Muscle of leg (tissue), 11 donors: ENCODE results near the gene GRIK3. TPM values are rescaled to one million over a fixed set of nuclear protein-coding genes. Genes with fewer than 3 reads are reported as not detected.
"Not testable (repeated sequence)": the region's sequence is repeated elsewhere in the genome, so short reads cannot be mapped to it uniquely, and the experiment has no call there.

ENCODE experiments used
- DNase-seq: peaks from one replicate; pipeline ENCODE4 v3.0.0; 2013
- H3K27ac ChIP-seq: one replicate; pipeline ENCODE4 v1.5.1; 2013; ENCODE audit warnings: mild to moderate bottlenecking, low read length, control low read depth
- H3K27me3 ChIP-seq: one replicate; pipeline ENCODE4 v1.6.1; 2013; ENCODE audit warnings: low read length; ENCODE audit not compliant: control insufficient read depth, insufficient read depth
- H3K36me3 ChIP-seq: one replicate; pipeline ENCODE4 v1.6.1; 2013; ENCODE audit warnings: low read length; ENCODE audit not compliant: control insufficient read depth, insufficient read depth
- H3K4me1 ChIP-seq: one replicate; pipeline ENCODE4 v1.6.1; 2013; ENCODE audit warnings: low read length; ENCODE audit not compliant: control insufficient read depth, insufficient read depth
- H3K4me3 ChIP-seq: one replicate; pipeline ENCODE4 v1.5.1; 2013; ENCODE audit warnings: low read length, control low read depth
- H3K9me3 ChIP-seq: replicated peaks from 2 replicates; pipeline ENCODE4 v1.6.1; 2013; ENCODE audit warnings: low read depth, low read length; ENCODE audit not compliant: control insufficient read depth
- WGBS: methylation state at CpG from one replicate; pipeline ENCODE4 v1.1.5; 2013; ENCODE audit warnings: missing lambda C conversion rate; ENCODE audit not compliant: insufficient coverage; 5-methylcytosine and 5-hydroxymethylcytosine counted together
- polyA plus RNA-seq, 8 donors: library from polyadenylated mRNA; unstranded; fragments of 120-200 nt; gene quantifications; one replicate each; pipeline versions ENCODE4 v1.2.1 to v1.2.3, GENCODE V29; 2013; ENCODE audit warnings: inconsistent platforms in 1 of 8, low replicate concordance in 1 of 8; ENCODE audit not compliant: insufficient read length in 8 of 8, insufficient read depth in 1 of 8
- total RNA-seq: library from RNA; stranded (reverse); fragments of 120-200 nt; gene quantifications from one replicate; pipeline ENCODE4 v1.2.4, GENCODE V29; 2013

GRIK3 gene
- total and polyA plus RNA-seq, 9 donors: 0.44 to 3.3 (median 1.1) TPM

DNA sequence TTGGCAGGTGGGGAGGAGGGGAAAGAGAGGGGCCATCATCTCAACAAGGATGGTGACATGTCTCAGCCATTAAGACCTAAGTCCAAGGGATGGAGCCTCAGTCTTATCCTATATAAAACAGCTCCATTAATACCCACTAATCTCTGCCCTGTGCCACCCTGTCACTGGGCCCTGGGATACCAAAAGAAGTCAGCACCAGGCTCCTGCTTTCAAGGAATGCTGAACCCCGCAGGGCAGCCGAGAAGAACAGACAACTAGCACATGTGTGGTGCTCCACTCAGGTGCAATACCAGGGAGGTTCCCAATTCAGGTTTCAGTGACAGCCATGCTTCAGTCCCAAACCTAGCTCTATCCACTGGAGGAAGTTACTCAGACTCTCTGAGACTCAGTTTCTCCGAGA lies 128.4 kb downstream of the GRIK3 start:
- WGBS: 73% methylated on average over 2 of the region's 3 CpGs
- no peak overlapping the region for H3K27ac ChIP-seq
- no peaks in the 10 kb centered on the region for H3K4me1 ChIP-seq
- H3K9me3 ChIP-seq: no peaks in the 10 kb centered on the region
- no peak for DNase-seq
- H3K27me3 ChIP-seq: peaks cover 3% of the 10 kb centered on the region
- H3K4me3 ChIP-seq: no peak overlapping the region
- H3K36me3 ChIP-seq: no peaks in the 10 kb centered on the region

DNA sequence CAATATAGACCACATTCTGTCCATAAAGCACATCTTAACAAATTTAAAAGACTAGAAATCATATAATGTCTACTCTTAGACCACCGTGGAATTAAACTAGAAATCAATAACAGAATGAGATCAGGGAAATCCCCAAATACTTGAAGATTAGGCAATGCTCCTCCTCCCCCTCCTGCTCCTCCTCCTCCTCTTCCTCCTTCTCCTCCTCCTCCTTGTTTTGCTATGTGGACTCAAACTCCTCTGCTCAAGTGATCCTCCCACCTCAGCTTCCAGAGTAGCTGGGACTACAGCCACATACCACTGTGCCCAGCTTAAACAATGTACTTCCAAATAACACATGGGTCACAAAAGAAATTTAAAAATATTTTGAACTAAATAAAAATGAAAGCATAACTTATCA lies 134.2 kb downstream of the GRIK3 start:
- Histone ChIP-seq H3K4me3 (no peak overlapping the region), H3K36me3 (no peaks in the 10 kb centered on the region), H3K27ac (no peak overlapping the region), H3K9me3 (peaks cover 2% of the 10 kb centered on the region), H3K4me1 (no peaks in the 10 kb centered on the region), H3K27me3 (no peaks in the 10 kb centered on the region)
- no peak for DNase-seq
- no CpG with 5 or more reads among the region's 1 CpG for WGBS

DNA sequence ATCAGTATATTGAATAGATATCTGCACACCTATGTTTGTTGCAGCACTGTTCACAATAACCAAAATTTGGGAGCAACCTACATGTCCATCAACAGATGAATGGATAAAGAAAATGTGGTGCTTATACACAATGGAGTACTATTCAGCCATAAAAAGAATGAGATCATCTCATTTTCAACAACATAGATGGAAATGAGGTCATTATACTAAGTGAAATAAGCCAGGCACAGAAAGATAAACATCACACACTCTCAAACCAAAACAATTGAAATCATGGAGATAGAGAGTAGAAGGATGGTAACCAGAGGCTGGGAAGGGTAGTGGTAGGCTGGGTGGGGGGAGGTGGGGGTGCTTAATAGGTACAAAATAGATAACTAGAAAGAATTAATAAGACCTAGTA lies 136.5 kb downstream of the GRIK3 start:
- H3K9me3 ChIP-seq, H3K27me3 ChIP-seq, DNase-seq, H3K27ac ChIP-seq, H3K4me3 ChIP-seq, H3K36me3 ChIP-seq, H3K4me1 ChIP-seq: not testable (repeated sequence)

- Histone ChIP-seq H3K27me3 (no peaks in the 10 kb centered on the region), H3K9me3 (peaks cover 2% of the 10 kb centered on the region), H3K4me3 (no peak overlapping the region), H3K27ac (no peak overlapping the region), H3K4me1 (no peaks in the 10 kb centered on the region), H3K36me3 (no peaks in the 10 kb centered on the region)
- DNase-seq: no peak
- no CpG with 5 or more reads among the region's 3 CpGs for WGBS
These were observed 139.5 kb downstream of the GRIK3 start for GRCh38 chr1:36894824-36895223.

GRCh38 chr1:36890776-36891175 lies 143.5 kb downstream of the GRIK3 start:
- no peak for DNase-seq
- Histone ChIP-seq H3K9me3 (no peaks in the 10 kb centered on the region), H3K36me3 (no peaks in the 10 kb centered on the region), H3K27ac (no peak overlapping the region), H3K4me3 (no peak overlapping the region), H3K27me3 (peaks cover 4% of the 10 kb centered on the region), H3K4me1 (peaks cover 7% of the 10 kb centered on the region)
- WGBS: 67% methylated on average over 9 of the region's 9 CpGs

GRCh38 chr1:36889478-36890226 lies 144.7 kb downstream of the GRIK3 start:
- WGBS: 64% methylated on average over 5 of the region's 7 CpGs
- H3K27me3 ChIP-seq: peaks cover 4% of the 10 kb centered on the region
- H3K4me1 ChIP-seq: peaks cover 8% of the 10 kb centered on the region
- no peak overlapping the region for H3K4me3 ChIP-seq
- H3K36me3 ChIP-seq: no peaks in the 10 kb centered on the region
- no peaks in the 10 kb centered on the region for H3K9me3 ChIP-seq
- H3K27ac ChIP-seq: no peak overlapping the region
- DNase-seq: no peak

- Histone ChIP-seq H3K36me3 (no peaks in the 10 kb centered on the region), H3K4me3 (no peak overlapping the region), H3K4me1 (peaks cover 8% of the 10 kb centered on the region), H3K27me3 (peaks cover 6% of the 10 kb centered on the region), H3K27ac (no peak overlapping the region), H3K9me3 (no peaks in the 10 kb centered on the region)
- 82% methylated on average over 5 of the region's 7 CpGs for WGBS
- no peak for DNase-seq
These were observed 145.4 kb downstream of the GRIK3 start for GRCh38 chr1:36888811-36889477.

GRCh38 chr1:36885540-36886357 lies 148.6 kb downstream of the GRIK3 start:
- Histone ChIP-seq H3K27me3 (peaks cover 6% of the 10 kb centered on the region), H3K9me3 (no peaks in the 10 kb centered on the region), H3K4me1 (peaks cover 8% of the 10 kb centered on the region), H3K4me3 (no peak overlapping the region), H3K36me3 (no peaks in the 10 kb centered on the region), H3K27ac (no peak overlapping the region)
- no CpG with 5 or more reads among the region's 7 CpGs for WGBS
- peak; percentile 93 for DNase-seq

DNA sequence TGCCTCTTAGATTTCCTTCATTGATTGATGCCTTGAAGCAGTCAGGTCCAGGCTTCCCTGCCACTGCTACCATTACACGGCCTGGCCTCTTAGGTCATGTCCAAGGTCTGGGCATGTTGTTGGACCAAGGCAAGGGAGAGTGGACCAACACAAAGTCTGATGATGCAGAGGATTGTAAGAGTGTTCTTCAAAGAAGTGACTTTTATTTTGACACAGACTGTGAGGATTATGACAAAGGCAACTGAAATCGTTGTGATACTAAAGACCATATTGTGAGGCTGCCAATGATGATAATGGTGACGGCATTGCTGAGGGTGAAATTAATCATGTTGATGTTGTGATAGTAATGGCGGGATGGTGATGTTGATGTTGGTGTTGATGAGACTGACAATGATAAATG lies 149.5 kb downstream of the GRIK3 start:
- Histone ChIP-seq H3K4me1 (peaks cover 8% of the 10 kb centered on the region), H3K27me3 (peaks cover 8% of the 10 kb centered on the region), H3K27ac (no peak overlapping the region), H3K9me3 (no peaks in the 10 kb centered on the region), H3K4me3 (no peak overlapping the region), H3K36me3 (no peaks in the 10 kb centered on the region)
- WGBS: 78% methylated on average over 3 of the region's 4 CpGs
- DNase-seq: no peak

- Histone ChIP-seq H3K27ac (no peak overlapping the region), H3K9me3 (no peaks in the 10 kb centered on the region), H3K4me1 (peaks cover 8% of the 10 kb centered on the region), H3K4me3 (no peak overlapping the region), H3K36me3 (no peaks in the 10 kb centered on the region), H3K27me3 (peaks cover 8% of the 10 kb centered on the region)
- 78% methylated on average over 7 of the region's 8 CpGs for WGBS
- DNase-seq: no peak
These were observed 150.2 kb downstream of the GRIK3 start for GRCh38 chr1:36884029-36884701.
